ENCODE data around the gene SLC44A1. TPM values are rescaled to one million over a fixed set of nuclear protein-coding genes. Genes with fewer than 3 reads are reported as not detected.

SLC44A1 gene
- polyA plus RNA-seq, 2 of the 4 experiments (the other 2 are of a cell fraction) = 19.6 to 27.2 TPM

DNA sequence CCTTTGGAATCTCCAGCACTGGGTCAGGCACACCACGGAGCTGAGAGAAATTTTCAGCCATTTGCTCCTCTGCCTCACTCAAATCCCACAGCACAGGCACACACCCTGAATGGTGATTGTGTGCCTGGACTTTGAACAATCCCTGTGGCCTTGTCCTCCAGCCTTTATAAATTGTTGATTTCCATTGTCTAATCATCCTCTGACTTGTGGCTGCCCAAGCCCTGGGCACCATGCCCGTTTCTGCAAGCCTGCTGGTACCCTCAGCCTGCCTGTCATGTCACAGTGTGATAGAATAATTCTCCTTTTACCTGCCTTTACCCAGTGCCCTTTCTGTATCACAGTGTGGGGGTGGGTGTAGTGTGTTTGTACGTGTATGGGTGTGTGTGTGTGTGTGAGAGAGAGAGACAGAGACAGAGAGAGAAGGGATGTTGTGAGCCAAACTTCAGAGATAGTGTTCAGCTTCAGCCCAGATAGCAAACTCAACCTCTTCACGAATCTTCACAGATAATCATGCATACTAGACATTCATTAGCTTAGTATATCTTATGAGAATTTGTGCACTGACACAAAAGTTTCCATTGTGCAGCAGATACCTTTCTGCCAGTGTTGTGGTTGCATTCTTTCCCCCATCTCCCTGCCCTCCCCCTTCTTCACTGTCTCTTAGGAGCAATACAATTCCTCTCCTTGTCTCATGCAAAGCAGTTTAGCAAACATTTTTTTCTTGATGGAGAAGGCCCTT, 27.8 kb upstream of the SLC44A1 start:
- TF ChIP-seq EHMT2 (IDR thresholded peaks at IDR 0.05; ENCODE audit: low read depth) (no peak), CHD2 (IDR thresholded peaks at IDR 0.05; ENCODE audit: low read length, partially characterized antibody) (no peak), FOXS1 (CRISPR knock-in tag; IDR thresholded peaks at IDR 0.05) (no peak), KDM5A (IDR thresholded peaks at IDR 0.05) (no peak), GATA3 (IDR thresholded peaks at IDR 0.05; ENCODE audit: borderline replicate concordance) (no peak), PBX3 (IDR thresholded peaks at IDR 0.05) (no peak), CBX8 (IDR thresholded peaks at IDR 0.05) (no peak), ESRRA (IDR thresholded peaks at IDR 0.05; ENCODE audit: borderline replicate concordance, low read length) (no peak), MYC (IDR thresholded peaks at IDR 0.05; ENCODE audit: borderline replicate concordance, low read length) (no peak), NFE2L2 (conservative IDR thresholded peaks at IDR 0.05; ENCODE audit: low read length) (no peak)
- TF ChIP-seq, protein P1, sequence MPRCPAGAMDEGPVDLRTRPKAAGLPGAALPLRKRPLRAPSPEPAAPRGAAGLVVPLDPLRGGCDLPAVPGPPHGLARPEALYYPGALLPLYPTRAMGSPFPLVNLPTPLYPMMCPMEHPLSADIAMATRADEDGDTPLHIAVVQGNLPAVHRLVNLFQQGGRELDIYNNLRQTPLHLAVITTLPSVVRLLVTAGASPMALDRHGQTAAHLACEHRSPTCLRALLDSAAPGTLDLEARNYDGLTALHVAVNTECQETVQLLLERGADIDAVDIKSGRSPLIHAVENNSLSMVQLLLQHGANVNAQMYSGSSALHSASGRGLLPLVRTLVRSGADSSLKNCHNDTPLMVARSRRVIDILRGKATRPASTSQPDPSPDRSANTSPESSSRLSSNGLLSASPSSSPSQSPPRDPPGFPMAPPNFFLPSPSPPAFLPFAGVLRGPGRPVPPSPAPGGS (IDR thresholded peaks at IDR 0.05) = no peak
- no peak; a peak in 2 of 6 replicates for ATAC-seq
- no peak for DNase-seq (ENCODE audit: low read depth in 1 of 2, low spot score in 1 of 2)
- peaks cover 9% of the 10 kb centered on the region; the same call in 1 of the 3 replicates for H3K4me1 ChIP-seq
- ChIA-PET CTCF (interaction anchor here (1.2 to 1.8 kb wide), 2 partner anchors 9 to 13 kb away, joined by 3 to 4 read pairs; no protein-coding TSS in a partner anchor), POLR2A (no interaction called here)
- H3K4me2 ChIP-seq = peak overlapping the region; percentile 34
- whole genome bisulfite sequencing (ENCODE audit: missing lambda C conversion rate) = 26% methylated on average over 4 of the region's 4 CpGs
- no peak overlapping the region for H3K27ac ChIP-seq
- H3K4me3 ChIP-seq = no peak overlapping the region
- no peaks in the 10 kb centered on the region for H3K9me3 ChIP-seq
- no peak for FAIRE-seq

DNA sequence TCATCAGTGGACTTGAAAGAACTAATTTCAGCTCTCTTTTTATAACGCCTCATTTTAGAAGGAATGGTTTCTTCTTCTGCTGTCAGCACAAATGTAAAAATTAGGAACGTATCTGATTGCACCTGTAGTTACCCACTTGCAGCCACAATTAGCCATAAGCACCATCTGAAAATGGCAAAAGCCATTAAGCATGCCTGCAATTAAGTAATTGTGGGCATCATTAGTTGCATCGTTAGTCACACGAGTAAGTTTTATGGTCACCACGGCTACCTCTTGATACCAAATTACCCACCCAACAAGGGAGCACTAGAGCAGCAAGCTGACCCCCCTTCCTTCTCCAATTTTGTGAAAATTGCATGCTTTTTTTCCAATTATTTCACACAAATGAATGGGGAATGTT, 25.8 kb upstream of the SLC44A1 start:
- Histone ChIP-seq H3K9me3 (peaks cover 6% of the 10 kb centered on the region; the same call in 2 of the 3 replicates), H3K27ac (no peak overlapping the region), H3K4me2 (no peak overlapping the region), H3K4me1 (peaks cover 9% of the 10 kb centered on the region; the same call in 1 of the 3 replicates), H3K4me3 (no peak overlapping the region)
- ChIA-PET POLR2A (no interaction called here), CTCF (interaction anchor here (1.2 kb wide), 1 partner anchor 59 kb away, joined by 4 read pairs; no protein-coding TSS in a partner anchor)
- WGBS (ENCODE audit: missing lambda C conversion rate) = 77% methylated on average over 5 of the region's 5 CpGs
- DNase-seq (ENCODE audit: low read depth in 1 of 2, low spot score in 1 of 2) (no peak), FAIRE-seq (no peak), ATAC-seq (no peak)
- TF ChIP-seq RAD21 (conservative IDR thresholded peaks at IDR 0.05 in 1 of 2, IDR thresholded peaks at IDR 0.05 in 1 of 2) (no peak), POLR2A (IDR thresholded peaks at IDR 0.05; ENCODE audit: low read length) (no peak), KDM1A (IDR thresholded peaks at IDR 0.05; ENCODE audit: low read depth) (no peak), PHF8 (IDR thresholded peaks at IDR 0.05; ENCODE audit: borderline replicate concordance, low read depth) (no peak), TFCP2L1 (CRISPR knock-in tag; IDR thresholded peaks at IDR 0.05) (no peak), MAFK (IDR thresholded peaks at IDR 0.05; ENCODE audit: partially characterized antibody) (no peak), JUN (IDR thresholded peaks at IDR 0.05) (no peak), HES2 (IDR thresholded peaks at IDR 0.05) (no peak), MYC (IDR thresholded peaks at IDR 0.05; ENCODE audit: borderline replicate concordance, low read length) (no peak)

GRCh38 chr9:105219291-105219805, 25.1 kb upstream of the SLC44A1 start:
- ChIA-PET CTCF (interaction anchor here (1.2 kb wide), 1 partner anchor 59 kb away, joined by 4 read pairs; no protein-coding TSS in a partner anchor), POLR2A (no interaction called here)
- FAIRE-seq (no peak), DNase-seq (ENCODE audit: low read depth in 1 of 2, low spot score in 1 of 2) (no peak), ATAC-seq (no peak)
- Histone ChIP-seq H3K4me3 (no peak overlapping the region), H3K4me1 (peaks cover 9% of the 10 kb centered on the region; the same call in 1 of the 3 replicates), H3K27ac (no peak overlapping the region), H3K9me3 (peaks cover 12% of the 10 kb centered on the region), H3K4me2 (no peak overlapping the region)
- 74% methylated on average over 1 of the region's 1 CpG for WGBS (ENCODE audit: missing lambda C conversion rate)
- no peak for TF ChIP-seq RAD21 (conservative IDR thresholded peaks at IDR 0.05 in 1 of 2, IDR thresholded peaks at IDR 0.05 in 1 of 2)
- TF ChIP-seq PBX3 (IDR thresholded peaks at IDR 0.05) = no peak
- no peak for TF ChIP-seq EP300 (IDR thresholded peaks at IDR 0.05)
- TF ChIP-seq HOXB5 (CRISPR knock-in tag; IDR thresholded peaks at IDR 0.05) = no peak
- no peak for TF ChIP-seq RCOR1 (IDR thresholded peaks at IDR 0.05; ENCODE audit: low read depth, low read length)
- TF ChIP-seq NFE2L2 (conservative IDR thresholded peaks at IDR 0.05; ENCODE audit: low read length) = no peak
- no peak for TF ChIP-seq MAZ (IDR thresholded peaks at IDR 0.05; ENCODE audit: borderline replicate concordance, low read depth, low read length)
- no peak for TF ChIP-seq HES2 (IDR thresholded peaks at IDR 0.05)
- no peak for TF ChIP-seq POLR2AphosphoS2 (conservative IDR thresholded peaks at IDR 0.05; ENCODE audit: low read length)
- TF ChIP-seq JUNB (IDR thresholded peaks at IDR 0.05) = no peak
- TF ChIP-seq NPAS2 (CRISPR knock-in tag; IDR thresholded peaks at IDR 0.05; ENCODE audit: borderline replicate concordance) = no peak
- TF ChIP-seq ZC3H11A (IDR thresholded peaks at IDR 0.05) = no peak
- TF ChIP-seq FOSL2 (IDR thresholded peaks at IDR 0.05) = no peak
- TF ChIP-seq FOSL2 (CRISPR knock-in tag; IDR thresholded peaks at IDR 0.05) = no peak
